ENCODE measurements around the gene PRMT9. TPM values are rescaled to one million over a fixed set of nuclear protein-coding genes. Genes with fewer than 3 reads are reported as not detected.

PRMT9 gene
- total and polyA plus RNA-seq, 2 donors (not counting 1 experiment from before 2014, with no cell fraction given) = 8.8 to 14.4 TPM

- Histone ChIP-seq H4K20me1 (ENCODE audit: control insufficient read depth, extremely low read depth, insufficient read depth, low read length) (no peaks in the 10 kb centered on the region), H3K27ac (ENCODE audit: insufficient read depth, low read length) (no peak overlapping the region), H3K4me3 (replicated peaks in 1 of 4; ENCODE audit: control extremely low read depth in 1 of 4, insufficient read depth in 1 of 4, low read depth in 3 of 4, low read length in 4 of 4) (no peak overlapping the region), H3K79me2 (ENCODE audit: control insufficient read depth, insufficient read depth, low read length) (no peaks in the 10 kb centered on the region), H3K27me3 (ENCODE audit: control insufficient read depth, insufficient read depth, low read length) (no peaks in the 10 kb centered on the region), H2AFZ (ENCODE audit: low read length) (no peak overlapping the region), H3K4me1 (ENCODE audit: control insufficient read depth, extremely low read depth, insufficient read depth, low read length) (no peaks in the 10 kb centered on the region), H3K9ac (ENCODE audit: insufficient read depth, low read length) (no peak overlapping the region), H3K9me3 (ENCODE audit: control insufficient read depth, insufficient read depth, low read depth, low read length) (no peaks in the 10 kb centered on the region), H3K4me2 (ENCODE audit: extremely low read depth, insufficient read depth, low read length) (no peak overlapping the region), H3K36me3 (ENCODE audit: control insufficient read depth, insufficient read depth, low read length) (peaks cover 3% of the 10 kb centered on the region)
- no peak for DNase-seq (ENCODE audit: low read depth in 2 of 2)
- TF ChIP-seq, protein P1, sequence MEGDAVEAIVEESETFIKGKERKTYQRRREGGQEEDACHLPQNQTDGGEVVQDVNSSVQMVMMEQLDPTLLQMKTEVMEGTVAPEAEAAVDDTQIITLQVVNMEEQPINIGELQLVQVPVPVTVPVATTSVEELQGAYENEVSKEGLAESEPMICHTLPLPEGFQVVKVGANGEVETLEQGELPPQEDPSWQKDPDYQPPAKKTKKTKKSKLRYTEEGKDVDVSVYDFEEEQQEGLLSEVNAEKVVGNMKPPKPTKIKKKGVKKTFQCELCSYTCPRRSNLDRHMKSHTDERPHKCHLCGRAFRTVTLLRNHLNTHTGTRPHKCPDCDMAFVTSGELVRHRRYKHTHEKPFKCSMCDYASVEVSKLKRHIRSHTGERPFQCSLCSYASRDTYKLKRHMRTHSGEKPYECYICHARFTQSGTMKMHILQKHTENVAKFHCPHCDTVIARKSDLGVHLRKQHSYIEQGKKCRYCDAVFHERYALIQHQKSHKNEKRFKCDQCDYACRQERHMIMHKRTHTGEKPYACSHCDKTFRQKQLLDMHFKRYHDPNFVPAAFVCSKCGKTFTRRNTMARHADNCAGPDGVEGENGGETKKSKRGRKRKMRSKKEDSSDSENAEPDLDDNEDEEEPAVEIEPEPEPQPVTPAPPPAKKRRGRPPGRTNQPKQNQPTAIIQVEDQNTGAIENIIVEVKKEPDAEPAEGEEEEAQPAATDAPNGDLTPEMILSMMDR (conservative IDR thresholded peaks at IDR 0.05 in 1 of 2, IDR thresholded peaks at IDR 0.05 in 1 of 2; ENCODE audit: low read depth in 1 of 2, low read length in 2 of 2) = no peak
- TF ChIP-seq EZH2 (IDR thresholded peaks at IDR 0.05; ENCODE audit: low read length, missing control alignments) = no peak
Measured at GRCh38 chr4:147643616-147644015, 40.3 kb downstream of the PRMT9 start.

DNA sequence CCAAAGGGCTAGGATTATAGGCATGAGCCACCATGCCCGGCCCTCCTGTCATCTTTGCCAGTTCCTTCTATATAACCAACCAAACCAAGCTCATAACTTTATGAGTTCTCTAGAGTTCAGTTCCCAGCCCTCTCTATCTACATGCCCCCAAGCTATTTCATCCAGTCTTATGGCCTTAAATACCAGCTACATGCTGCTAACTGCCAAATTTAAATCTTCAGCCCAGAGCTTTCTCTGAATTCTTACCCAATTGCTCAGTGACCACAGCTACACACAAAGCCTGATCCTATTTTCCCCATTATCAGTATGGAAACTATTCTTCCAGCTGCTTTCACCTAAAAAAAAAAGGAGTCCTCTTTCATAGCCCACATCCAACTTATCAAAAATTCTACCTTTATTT lies 43.6 kb downstream of the PRMT9 start:
- Histone ChIP-seq H3K4me3 (replicated peaks in 1 of 4; ENCODE audit: control extremely low read depth in 1 of 4, insufficient read depth in 1 of 4, low read depth in 3 of 4, low read length in 4 of 4) (no peak overlapping the region), H3K27me3 (ENCODE audit: control insufficient read depth, insufficient read depth, low read length) (no peaks in the 10 kb centered on the region), H3K4me2 (ENCODE audit: extremely low read depth, insufficient read depth, low read length) (no peak overlapping the region), H3K27ac (ENCODE audit: insufficient read depth, low read length) (no peak overlapping the region), H3K4me1 (ENCODE audit: control insufficient read depth, extremely low read depth, insufficient read depth, low read length) (no peaks in the 10 kb centered on the region), H3K36me3 (ENCODE audit: control insufficient read depth, insufficient read depth, low read length) (peaks cover 3% of the 10 kb centered on the region), H3K9me3 (ENCODE audit: control insufficient read depth, insufficient read depth, low read depth, low read length) (no peaks in the 10 kb centered on the region), H2AFZ (ENCODE audit: low read length) (no peak overlapping the region), H3K79me2 (ENCODE audit: control insufficient read depth, insufficient read depth, low read length) (no peaks in the 10 kb centered on the region), H4K20me1 (ENCODE audit: control insufficient read depth, extremely low read depth, insufficient read depth, low read length) (no peaks in the 10 kb centered on the region), H3K9ac (ENCODE audit: insufficient read depth, low read length) (no peak overlapping the region)
- peak in 1 of 2 donors; percentile 66 for DNase-seq (ENCODE audit: low read depth in 2 of 2)
- TF ChIP-seq EZH2 (IDR thresholded peaks at IDR 0.05; ENCODE audit: low read length, missing control alignments) = no peak
- TF ChIP-seq, protein P1 (conservative IDR thresholded peaks at IDR 0.05 in 1 of 2, IDR thresholded peaks at IDR 0.05 in 1 of 2; ENCODE audit: low read depth in 1 of 2, low read length in 2 of 2) = no peak

DNA sequence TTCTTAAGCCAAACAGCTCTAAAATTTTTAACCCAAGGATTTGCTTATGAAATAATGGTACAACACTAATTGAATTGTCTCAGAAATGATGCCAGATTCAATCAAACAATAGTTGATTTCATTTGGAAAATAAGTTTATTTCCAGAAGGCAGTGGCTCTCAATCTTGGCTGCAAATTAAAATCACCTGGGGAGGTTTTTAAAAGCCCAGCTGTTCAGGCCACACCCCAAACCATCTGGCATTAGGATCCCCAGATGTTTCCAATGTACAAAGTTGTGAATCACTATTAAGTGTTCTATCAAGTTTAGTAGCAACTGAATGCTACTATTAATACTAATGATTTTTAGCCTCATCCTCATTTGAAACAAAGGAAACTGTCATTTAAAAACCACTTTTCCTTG lies 44.6 kb downstream of the PRMT9 start:
- Histone ChIP-seq H3K9ac (ENCODE audit: insufficient read depth, low read length) (no peak overlapping the region), H3K4me1 (ENCODE audit: control insufficient read depth, extremely low read depth, insufficient read depth, low read length) (no peaks in the 10 kb centered on the region), H3K27me3 (ENCODE audit: control insufficient read depth, insufficient read depth, low read length) (no peaks in the 10 kb centered on the region), H3K36me3 (ENCODE audit: control insufficient read depth, insufficient read depth, low read length) (peaks cover 3% of the 10 kb centered on the region), H4K20me1 (ENCODE audit: control insufficient read depth, extremely low read depth, insufficient read depth, low read length) (no peaks in the 10 kb centered on the region), H3K4me2 (ENCODE audit: extremely low read depth, insufficient read depth, low read length) (no peak overlapping the region), H2AFZ (ENCODE audit: low read length) (no peak overlapping the region), H3K27ac (ENCODE audit: insufficient read depth, low read length) (no peak overlapping the region), H3K9me3 (ENCODE audit: control insufficient read depth, insufficient read depth, low read depth, low read length) (no peaks in the 10 kb centered on the region), H3K79me2 (ENCODE audit: control insufficient read depth, insufficient read depth, low read length) (no peaks in the 10 kb centered on the region), H3K4me3 (replicated peaks in 1 of 4; ENCODE audit: control extremely low read depth in 1 of 4, insufficient read depth in 1 of 4, low read depth in 3 of 4, low read length in 4 of 4) (no peak overlapping the region)
- TF ChIP-seq EZH2 (IDR thresholded peaks at IDR 0.05; ENCODE audit: low read length, missing control alignments) = no peak
- TF ChIP-seq, protein P1 (conservative IDR thresholded peaks at IDR 0.05 in 1 of 2, IDR thresholded peaks at IDR 0.05 in 1 of 2; ENCODE audit: low read depth in 1 of 2, low read length in 2 of 2) = no peak
- peak in 1 of 2 donors; percentile 35 for DNase-seq (ENCODE audit: low read depth in 2 of 2)
